Stimulated activated CD4-positive, alpha-beta T cell treated with anti-CD3 and anti-CD28 coated beads, Interleukin-1b, Interleukin-23, amount 100 ng/mL, for 48 hours (primary cell): ENCODE measurements around the gene PDE7B.

Experiments
- DNase-seq: peaks from one replicate; pipeline ENCODE4 v3.0.0-alpha.2; 2020

The PDE7B gene

DNA sequence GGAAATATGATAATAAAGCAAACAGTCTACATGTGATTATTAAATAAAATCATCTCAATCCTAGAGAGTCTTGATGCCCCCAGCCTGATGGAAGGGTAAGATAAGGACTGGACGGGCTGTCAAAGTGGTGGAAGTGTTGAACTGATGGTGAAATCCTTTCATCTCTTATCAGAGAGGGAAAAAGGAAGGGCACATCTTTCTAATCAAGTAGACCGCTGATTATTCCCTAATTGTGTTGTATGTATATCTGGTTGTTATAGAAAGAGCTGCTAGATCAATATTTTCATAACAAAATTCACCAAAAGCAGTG, 184.5 kb downstream of the PDE7B start:
- no peak for DNase-seq

DNA sequence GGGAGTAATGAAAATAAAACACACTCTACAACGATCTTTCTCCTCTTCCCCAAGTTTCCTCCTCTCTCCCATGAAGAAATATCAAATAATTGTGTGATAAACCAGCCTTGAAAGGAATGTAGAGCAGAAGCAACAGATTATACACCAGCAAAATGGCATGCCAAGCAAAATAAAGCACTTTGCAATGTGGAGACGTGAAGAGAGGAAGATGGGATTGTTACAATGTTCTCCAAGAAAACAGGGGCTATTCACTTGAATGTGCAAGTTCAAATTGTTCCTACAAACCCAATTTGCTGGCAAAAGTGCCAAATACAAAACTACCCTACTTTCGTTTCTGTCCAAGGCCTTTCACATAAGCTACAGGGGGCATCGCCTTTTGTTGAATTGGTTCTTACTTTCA, 185.1 kb downstream of the PDE7B start:
- DNase-seq, result no peak

DNA sequence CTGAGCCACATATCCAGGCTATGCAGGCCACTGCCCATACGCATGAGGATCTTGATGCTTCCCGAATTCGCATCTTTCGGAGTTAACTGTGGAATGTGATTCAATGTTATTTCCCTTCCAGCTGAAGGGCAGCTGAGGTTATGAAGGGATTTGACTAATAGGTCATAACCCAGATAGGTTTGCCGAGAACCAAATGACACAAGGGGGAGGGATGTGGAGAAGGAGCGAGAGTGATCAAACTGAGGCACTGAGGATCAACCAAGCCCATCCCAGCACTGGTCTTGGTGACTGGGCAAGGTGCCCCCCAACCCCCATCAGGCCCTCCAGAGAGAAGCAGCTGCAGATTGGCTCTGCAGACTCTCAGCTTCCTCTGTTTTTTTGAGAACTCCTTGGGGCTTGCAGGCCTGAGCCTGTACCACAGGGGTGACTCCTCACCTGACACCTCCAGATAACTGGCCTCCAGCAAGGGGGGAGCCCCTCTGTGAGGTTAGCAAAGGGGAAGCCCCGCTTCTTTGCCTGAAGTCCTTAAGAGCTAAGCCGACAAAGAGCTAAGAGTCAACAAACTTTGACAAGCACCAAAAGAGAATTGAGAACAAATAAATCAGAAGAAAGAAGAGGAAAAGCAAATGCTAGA, 185.9 kb downstream of the PDE7B start:
- DNase-seq, result peak; percentile 60

DNA sequence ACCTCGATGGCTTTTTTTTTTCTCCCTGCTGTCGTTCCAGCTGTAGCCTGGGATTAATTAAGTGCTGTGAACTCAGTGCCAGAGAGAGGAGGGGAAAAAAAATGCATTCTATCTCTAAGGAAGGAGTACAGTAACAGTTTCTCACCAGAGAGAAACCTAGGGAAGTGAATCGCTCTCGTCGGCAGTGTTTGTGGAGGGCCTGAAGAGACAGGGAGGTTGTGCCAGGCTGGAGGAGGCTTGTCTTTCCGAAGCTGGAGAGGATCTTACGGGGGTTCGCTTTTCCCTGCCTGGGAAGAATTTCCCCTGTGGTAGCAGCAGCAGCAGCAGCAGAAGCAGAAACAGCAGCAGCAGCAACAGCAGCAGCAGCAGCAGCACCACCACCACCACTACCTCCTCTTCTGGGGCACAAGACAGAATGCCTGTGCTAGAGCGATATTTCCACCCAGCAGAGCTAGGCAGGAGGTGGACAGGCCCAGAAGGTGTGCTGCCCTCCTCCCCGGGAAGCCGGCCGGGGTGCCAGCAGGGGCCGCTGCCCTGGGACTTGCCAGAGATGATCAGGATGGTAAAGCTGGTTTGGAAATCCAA, 186.5 kb downstream of the PDE7B start:
- DNase-seq, result no peak

DNA sequence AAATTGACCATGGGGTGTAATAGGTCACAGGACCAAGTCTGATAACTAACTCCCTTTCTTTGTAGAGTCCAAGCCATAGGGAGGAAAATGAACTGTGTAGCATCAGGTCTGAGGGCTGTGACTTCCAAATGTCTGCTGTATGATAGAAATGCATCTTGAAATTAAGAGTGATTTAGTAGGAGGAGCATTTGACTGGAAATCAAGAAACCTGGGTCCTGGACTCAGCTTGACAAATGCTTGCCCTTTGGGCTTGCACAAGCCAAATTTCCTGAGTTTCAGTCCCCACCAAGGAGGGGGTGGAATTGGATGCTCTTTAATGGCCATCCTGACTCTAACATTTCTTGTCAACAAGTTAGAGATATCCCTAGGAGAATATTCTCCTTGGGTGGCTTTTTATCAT, 187.0 kb downstream of the PDE7B start:
- no peak for DNase-seq

DNA sequence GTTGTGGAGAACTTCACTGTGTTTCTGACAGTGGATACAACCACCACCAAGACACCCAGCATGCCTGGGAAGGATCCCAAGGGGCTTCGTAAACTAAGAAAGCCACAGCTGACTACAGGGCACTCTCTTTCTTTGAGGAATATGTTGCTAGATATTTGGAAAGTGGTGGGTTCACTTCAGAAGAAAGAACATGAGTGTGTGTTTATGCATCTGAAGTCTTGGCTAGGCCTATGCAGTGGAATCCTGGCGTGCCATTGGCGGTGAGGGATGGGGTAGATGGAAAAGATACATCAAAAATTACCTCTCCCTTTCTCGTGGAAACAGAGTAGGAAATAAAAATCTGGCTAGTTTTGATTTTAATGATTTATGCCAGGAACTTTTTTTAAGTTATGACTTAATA, 187.7 kb downstream of the PDE7B start:
- DNase-seq, result no peak

DNA sequence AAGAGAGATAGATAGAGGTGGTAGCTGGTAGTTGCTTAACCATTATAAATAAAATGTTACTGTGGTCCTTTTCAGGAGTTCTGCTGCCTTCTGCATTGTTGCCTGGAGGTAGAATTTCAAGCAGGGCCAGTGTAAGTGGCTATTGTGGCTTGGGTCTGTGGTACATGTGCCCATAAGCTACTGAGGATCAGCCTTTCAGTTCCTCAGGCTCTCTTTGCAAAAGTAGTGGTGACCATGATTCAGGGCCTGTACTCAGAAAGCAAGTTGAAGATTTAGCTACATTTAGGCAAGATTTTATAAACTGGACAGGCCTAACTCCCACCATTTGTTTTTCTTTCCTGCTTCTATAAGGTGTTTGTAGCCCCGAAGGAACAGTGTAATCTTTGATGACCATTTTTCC, 199.0 kb downstream of the PDE7B start:
- DNase-seq, result no peak

DNA sequence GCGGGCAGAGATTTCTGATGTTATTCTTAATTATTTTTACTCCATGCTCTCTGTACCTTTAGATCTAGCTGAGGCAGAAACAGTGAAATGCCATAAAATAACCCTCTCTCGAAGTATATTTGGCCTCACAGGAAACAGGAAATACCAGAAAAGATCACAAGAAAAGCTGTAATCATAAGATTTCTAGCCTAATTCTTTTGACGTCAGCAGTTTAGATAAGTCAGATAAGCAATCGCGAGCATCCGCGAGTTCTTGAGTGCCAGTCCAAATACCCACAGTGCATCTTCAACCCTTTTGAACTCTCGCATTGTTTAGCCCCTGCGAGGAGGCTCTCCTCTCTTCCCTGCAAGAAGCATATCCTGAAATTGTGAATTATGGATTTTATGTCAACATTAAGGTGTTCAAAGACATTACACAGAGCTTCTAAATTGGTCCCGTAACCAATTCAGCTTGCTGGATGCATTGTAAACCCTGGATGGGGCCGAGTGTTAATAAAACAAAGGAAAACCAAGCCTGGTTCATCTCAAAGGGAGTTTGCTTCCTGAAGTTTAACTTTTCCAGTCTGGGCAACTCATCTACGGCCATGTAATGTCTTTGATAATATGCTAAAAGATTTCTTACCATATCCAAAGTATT, 199.8 kb downstream of the PDE7B start:
- no peak for DNase-seq

DNA sequence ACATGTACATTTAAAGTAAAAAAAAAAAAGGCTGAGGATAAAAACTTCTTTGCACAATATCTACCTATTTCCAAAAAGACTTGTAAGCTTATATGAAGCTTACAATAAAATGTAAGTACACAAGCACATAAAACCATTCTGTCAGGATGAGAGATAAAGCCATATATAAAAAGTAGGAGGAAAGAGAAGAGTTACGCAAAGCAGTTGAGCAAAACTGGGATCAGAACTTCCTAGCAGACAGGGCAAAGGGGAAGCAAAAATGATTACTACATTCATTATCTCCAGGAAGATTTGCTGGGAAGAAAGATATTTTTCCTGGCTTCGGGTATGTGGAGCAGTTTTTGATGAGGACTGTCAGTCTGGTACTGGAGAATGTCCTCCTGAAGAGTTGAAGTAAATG, 200.5 kb downstream of the PDE7B start:
- DNase-seq, result no peak

DNA sequence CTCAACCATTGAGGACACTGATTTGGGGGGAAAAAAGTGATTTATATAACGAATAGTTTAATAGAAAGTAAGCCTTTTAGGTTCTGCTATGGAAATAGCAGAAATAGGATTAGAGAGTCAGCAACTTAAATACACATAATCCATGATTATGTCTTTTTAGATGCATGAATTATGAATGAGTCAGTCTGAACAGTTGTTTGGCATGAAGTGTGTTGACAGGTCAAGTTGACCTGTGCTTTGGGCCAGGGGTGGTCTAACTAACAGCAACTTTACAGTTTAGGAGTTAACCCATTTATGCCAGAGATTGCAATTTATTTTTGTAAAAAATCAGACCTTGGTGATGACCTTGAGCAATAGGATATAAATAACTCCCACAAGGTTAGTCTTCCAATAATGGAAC, 207.4 kb downstream of the PDE7B start:
- no peak for DNase-seq

DNA sequence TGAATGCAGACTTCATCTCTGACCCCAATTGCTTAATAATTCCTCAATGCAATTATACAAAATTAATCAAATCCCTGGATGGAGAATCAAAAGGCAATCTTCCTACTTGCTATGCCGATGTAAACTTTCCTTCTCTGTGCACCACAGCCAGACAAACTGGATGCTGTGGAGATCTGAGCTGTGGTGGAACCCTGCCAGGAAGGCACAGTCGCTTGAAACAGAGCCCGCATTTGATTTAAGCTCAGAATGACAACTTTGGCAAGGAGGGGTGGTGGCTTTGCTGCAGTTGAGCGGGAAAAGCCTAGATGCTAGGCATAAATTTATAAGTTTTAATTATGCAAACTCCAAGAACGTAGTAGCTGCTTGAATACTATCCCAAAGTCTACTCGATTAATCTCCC, 207.8 kb downstream of the PDE7B start:
- no peak for DNase-seq

DNA sequence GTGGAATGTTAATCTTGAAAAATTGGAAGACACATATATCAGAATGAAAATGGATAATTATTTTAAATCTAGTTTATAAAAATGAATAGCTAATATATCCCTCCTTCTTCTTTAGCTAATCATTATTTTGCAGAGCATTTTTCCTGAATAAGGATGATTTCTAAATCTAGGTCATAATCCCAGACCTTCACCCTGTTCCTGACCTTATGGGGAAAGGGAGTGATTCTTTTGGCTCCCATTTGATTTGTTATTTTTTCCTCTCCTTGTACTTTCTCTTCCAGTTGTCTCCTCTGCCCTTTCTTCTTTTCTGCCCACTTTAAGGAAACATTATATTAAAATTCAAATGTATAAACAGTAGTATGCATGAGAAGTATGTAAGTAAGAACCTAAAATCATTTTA, 208.6 kb downstream of the PDE7B start:
- DNase-seq, result no peak

DNA sequence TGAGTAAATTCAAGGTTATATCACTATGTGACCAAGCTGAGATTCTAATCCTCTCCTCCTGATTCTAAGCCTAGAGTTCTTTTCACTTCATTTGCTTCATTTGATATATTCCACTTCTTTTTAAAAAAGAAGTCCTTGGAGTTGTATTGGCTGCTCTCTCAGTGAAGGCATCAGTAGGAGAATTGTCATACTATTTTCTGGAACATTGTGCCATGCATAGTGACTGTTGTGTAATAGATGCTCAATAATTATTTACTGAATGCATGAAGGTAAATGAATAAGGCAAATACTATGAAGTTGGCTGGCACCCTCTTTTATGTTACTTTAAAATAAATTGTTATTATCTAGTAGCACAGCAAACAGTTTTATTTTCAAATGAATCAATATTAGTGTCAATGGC, 209.3 kb downstream of the PDE7B start:
- no peak for DNase-seq

DNA sequence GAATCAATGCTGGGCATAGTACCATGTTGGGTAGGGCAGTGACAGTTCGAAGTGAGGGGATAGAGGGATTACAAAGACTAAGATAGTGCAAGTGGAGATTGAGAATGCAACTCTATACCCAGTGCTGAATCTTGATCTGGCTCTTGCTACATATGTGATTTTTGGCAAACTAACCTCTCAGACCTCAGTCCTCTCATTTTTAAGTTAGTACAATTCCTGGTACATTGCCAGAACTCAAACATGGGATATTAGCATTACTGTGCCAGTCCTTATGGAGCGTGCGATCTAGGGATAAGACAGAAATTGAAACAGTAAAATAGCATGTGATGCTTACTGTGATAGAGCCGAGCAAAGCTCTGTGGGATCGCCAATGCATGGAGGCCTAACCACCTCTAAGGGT, 210.2 kb downstream of the PDE7B start:
- no peak for DNase-seq

DNA sequence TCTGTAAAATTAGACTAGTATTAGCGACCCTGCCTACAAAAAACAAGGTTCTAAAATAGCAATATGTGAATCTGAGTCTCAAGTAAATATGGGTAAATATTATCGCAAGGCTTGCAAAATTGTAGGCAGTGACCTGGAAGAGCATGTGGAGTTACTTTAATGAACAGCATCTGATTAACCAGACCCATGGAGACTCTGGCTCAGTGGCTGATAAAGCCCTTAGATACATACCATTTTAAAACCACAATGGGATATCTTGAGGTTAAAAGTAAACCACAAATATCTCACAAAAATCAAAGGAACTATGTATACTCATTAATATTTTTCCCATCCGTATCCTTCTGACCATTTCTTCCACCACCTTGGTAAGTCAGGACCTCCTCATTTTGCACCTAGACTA, 211.6 kb downstream of the PDE7B start:
- DNase-seq, result no peak

DNA sequence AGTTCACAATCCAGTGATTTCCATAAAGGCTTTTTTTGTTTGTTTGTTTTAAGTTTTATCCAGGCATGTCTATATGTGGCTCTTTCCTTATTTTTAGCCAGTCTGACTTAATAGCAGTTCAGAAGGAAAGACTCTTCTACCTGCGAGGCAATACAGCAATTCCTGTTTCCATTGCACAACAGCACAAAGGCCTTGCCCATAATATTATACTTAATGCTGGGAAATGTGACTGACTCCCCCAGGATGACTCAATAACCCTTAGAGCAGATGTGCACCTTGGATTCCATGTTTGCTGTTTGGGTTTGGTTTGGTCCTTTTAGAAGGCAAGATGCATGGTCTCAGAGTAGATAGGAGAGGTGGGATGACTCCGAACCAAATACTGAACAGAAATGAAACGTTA, 214.5 kb downstream of the PDE7B start:
- no peak for DNase-seq

DNA sequence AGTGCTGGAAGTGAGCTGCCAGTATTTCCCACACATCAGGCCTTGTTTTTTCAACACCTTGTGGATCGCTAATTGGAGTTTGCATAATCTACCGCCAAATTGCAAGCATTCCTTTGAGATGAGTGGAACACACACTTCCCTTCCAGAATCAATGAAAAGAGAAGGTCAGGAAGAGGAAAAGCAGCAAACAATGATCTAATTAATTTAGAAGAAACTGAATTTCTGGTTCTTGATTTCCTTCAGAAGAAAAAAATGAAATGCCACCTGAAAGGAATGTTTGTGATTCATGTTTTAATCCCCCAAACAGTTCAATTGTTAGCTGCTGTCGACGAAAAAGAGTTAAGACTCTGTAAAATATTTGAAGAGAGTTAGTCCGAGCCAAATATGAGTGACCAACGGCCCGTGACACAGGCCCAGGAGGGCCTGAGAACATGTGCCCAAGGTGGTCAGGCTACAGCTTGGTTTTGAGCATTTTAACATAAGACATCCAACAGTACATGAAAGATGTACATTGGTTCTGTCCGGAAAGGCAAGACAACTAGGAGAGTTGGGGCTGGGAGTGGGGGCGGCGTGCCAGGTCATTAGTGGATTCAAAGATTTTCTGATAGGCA, 216.3 kb downstream of the PDE7B start:
- DNase-seq, result no peak

DNA sequence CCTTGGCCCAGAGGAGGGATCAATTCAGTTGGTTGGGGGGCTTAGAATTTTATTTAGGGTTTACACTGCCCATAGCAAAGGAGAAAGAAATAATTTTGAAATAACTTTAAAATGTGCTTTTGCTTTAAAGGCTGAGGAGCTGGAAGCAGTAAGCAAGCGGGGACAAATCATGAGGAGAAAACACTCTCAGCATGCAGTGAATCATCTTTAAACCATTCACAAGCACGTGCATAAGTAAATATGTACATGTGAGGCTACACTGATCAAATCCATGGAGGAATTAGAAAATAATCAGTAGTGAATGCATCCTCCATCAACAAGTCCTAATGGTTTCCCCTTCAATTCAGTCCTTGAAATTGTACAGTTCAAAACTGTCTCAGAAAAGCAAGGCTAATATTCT, 217.6 kb downstream of the PDE7B start:
- no peak for DNase-seq

DNA sequence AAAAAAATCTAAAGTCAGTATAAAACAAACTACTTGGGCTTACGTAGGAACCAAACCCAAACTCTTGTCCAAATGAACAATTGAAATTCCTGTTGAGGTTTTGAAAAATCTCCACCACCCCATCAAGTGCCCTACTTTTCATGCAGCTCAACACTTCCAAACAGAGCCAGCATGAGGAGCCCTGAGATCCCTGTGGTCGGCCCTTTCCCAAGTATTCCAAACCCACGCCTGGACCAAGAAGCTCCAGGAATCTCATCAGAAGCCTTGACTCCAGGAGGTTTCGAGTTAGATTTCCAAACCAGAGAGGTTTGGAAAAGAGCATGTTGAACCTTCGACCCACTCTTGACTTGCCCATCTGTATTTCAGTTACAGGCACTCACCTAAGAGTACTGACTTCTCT, 219.3 kb downstream of the PDE7B start:
- no peak for DNase-seq

DNA sequence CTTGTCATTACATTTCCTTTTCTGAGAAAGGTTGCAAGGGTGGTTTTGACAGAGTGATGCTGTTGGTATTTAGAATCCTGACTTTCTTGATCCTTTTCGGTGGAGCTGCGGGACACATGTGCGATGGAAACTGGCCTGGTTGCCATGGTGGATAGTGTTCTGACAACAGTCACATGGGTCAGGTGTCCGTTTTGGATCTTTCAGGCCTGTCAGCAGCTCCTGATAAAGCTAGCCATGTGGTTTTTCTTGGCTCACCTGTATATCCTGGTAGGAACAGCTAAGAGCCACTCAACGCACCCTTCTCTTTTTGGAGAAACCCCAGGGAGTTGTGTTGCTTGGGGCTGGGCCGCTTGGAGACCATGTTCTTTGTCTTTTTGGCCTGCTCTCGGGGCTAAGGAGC, 221.2 kb downstream of the PDE7B start:
- no peak for DNase-seq

DNA sequence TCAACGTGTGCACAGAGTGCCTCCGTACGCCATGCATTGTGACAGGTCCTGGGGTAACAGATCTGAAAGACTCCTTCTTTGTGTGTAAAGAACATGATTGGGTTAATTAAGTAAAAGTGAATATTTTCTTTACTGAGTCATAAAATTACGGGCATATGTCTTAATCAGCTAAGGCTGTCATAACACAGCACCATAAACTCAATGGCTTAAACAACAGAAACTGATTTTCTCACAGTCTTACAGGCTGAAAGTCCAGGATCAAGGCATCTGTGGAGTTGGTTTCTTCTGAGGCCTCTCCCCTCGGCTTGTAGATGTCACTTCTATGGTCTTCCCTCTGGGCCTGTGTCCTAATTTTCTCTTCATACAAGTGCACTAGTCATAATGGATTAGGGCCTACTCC, 221.7 kb downstream of the PDE7B start:
- no peak for DNase-seq

DNA sequence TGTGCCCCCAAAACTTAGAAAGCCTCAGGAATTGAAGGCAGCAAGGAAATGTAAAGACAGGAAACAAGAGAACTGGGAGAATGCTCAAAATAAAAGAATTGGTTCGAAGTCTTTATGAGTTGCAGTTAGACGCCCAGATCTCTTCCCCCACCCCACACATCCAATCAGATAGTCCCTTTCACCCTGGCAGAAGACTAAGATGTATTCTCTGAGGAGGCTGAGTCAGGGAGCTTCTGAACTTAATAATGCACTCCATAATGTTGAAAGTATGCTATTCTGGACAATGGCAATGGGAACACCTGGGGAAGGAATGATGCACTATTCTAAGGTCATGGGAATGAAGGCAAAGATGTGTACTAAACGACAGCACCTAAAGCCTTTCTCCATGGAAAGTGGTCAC, 225.0 kb downstream of the PDE7B start:
- no peak for DNase-seq

DNA sequence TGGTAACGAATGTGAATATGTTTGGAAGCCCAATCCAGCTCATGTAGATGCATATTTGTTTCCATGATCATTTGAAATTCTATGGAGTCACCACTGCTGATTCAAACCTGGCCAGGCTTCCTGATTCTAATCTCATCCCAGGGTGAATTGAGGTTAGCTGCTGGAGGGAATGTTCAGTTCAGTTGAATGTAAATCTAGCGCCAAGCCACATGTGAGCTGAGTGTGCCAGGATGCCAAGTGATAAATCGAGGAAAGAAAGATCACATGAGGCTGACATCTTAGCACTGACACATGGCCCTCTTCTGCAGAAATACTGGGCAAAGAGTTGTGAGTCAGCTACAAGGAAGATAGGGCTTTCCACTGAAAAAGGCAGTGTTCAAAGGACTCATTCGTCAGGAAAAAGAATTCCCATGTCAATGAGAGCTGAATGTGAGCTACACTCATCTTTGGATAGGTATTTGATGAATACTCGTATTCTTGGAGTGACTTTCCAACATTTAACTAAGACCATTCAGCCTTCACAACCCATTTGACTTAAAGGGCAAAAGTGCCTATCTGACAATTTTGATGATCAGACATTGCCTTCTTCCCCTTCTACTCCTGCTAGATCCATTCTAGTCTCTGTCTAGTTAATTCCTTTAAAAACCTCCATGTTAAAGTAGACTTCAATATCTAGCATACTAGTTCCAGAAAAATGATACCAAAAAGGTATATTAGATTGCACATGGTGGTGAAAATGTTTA, 226.5 kb downstream of the PDE7B start:
- DNase-seq, result no peak
